H9 (cell line): ENCODE data around the gene NCAM1. TPM values are rescaled to one million over a fixed set of nuclear protein-coding genes. Genes with fewer than 3 reads are reported as not detected.

Experiments
- DNase-seq: peaks from one replicate; pipeline ENCODE4 v3.0.0-alpha.2; 2017
- H2AFZ ChIP-seq: one replicate; pipeline ENCODE4 v1.6.1; 2013; ENCODE audit warnings: mild to moderate bottlenecking, low read length, control low read depth, moderate library complexity
- H2AK5ac ChIP-seq: 2 replicates; pipeline ENCODE4 v1.6.1; 2013; ENCODE audit warnings: low read length, control low read depth, mixed read lengths; ENCODE audit not compliant: insufficient read length
- H2BK120ac ChIP-seq: one replicate; pipeline ENCODE4 v1.6.1; 2013; ENCODE audit warnings: low read depth, mild to moderate bottlenecking, low read length, control low read depth, inconsistent platforms; ENCODE audit not compliant: poor library complexity, severe bottlenecking
- H2BK12ac ChIP-seq: 2 replicates; pipeline ENCODE4 v1.6.1; 2013; ENCODE audit warnings: low read length, control low read depth, mixed read lengths, low read depth; ENCODE audit not compliant: insufficient read length
- H2BK15ac ChIP-seq: 2 replicates; pipeline ENCODE4 v1.6.1; 2013; ENCODE audit warnings: low read depth, low read length, control low read depth
- H2BK20ac ChIP-seq: one replicate; pipeline ENCODE4 v1.6.1; 2013; ENCODE audit warnings: low read depth, mild to moderate bottlenecking, low read length, control low read depth, inconsistent platforms; ENCODE audit not compliant: poor library complexity, severe bottlenecking
- H2BK5ac ChIP-seq: 2 replicates; pipeline ENCODE4 v1.6.1; 2013; ENCODE audit warnings: low read length, control low read depth, mixed read lengths; ENCODE audit not compliant: insufficient read length
- H3K14ac ChIP-seq: 2 replicates; pipeline ENCODE4 v1.6.1; 2013; ENCODE audit warnings: low read length, control low read depth; ENCODE audit not compliant: insufficient read depth
- H3K18ac ChIP-seq: 2 replicates; pipeline ENCODE4 v1.6.1; 2013; ENCODE audit warnings: low read depth, mild to moderate bottlenecking, mixed read lengths, low read length, control low read depth; ENCODE audit not compliant: insufficient read length
- H3K23ac ChIP-seq: 2 replicates; pipeline ENCODE4 v1.6.1; 2013; ENCODE audit warnings: low read length, control low read depth, mixed read lengths, low read depth; ENCODE audit not compliant: insufficient read length
- H3K23me2 ChIP-seq: 2 replicates; pipeline ENCODE4 v1.6.1; 2013; ENCODE audit warnings: low read depth, mild to moderate bottlenecking, mixed read lengths, low read length, control low read depth; ENCODE audit not compliant: insufficient read length, poor library complexity, severe bottlenecking
- H3K27ac ChIP-seq: 2 replicates; pipeline ENCODE4 v1.5.1; 2013; ENCODE audit warnings: low read length, control low read depth, mixed read lengths, low read depth; ENCODE audit not compliant: insufficient read length
- H3K27me3 ChIP-seq: 2 replicates; pipeline ENCODE4 v1.6.1; 2013; ENCODE audit warnings: low read length, control low read depth, inconsistent platforms; ENCODE audit not compliant: insufficient read depth
- H3K4ac ChIP-seq: 2 replicates; pipeline ENCODE4 v1.6.1; 2013; ENCODE audit warnings: low read depth, mild to moderate bottlenecking, control low read depth, inconsistent platforms, low read length, moderate library complexity
- H3K4me1 ChIP-seq: 2 replicates; pipeline ENCODE4 v1.6.1; 2013; ENCODE audit warnings: low read length, control low read depth, inconsistent platforms; ENCODE audit not compliant: insufficient read depth
- H3K4me2 ChIP-seq: 2 replicates; pipeline ENCODE4 v1.6.1; 2013; ENCODE audit warnings: low read length, control low read depth, mixed read lengths; ENCODE audit not compliant: insufficient read length, insufficient read depth
- H3K56ac ChIP-seq: 2 replicates; pipeline ENCODE4 v1.6.1; 2013; ENCODE audit warnings: low read depth, mild to moderate bottlenecking, mixed read lengths, low read length, control low read depth; ENCODE audit not compliant: insufficient read length
- H3K79me1 ChIP-seq: 2 replicates; pipeline ENCODE4 v1.6.1; 2013; ENCODE audit warnings: low read depth, mild to moderate bottlenecking, moderate library complexity, low read length, control low read depth, inconsistent platforms; ENCODE audit not compliant: insufficient read depth, poor library complexity, severe bottlenecking
- H3K79me2 ChIP-seq: 2 replicates; pipeline ENCODE4 v1.6.1; 2013; ENCODE audit warnings: low read length, control low read depth, inconsistent platforms; ENCODE audit not compliant: insufficient read depth
- H3K9ac ChIP-seq: 2 replicates; pipeline ENCODE4 v1.6.1; 2013; ENCODE audit warnings: low read length, control low read depth, mixed read lengths; ENCODE audit not compliant: insufficient read length; ENCODE audit errors: extremely low read depth
- H3K9me3 ChIP-seq: one replicate; pipeline ENCODE4 v1.6.1; 2013; ENCODE audit warnings: low read depth, low read length, inconsistent platforms; ENCODE audit not compliant: control insufficient read depth
- H3T11ph ChIP-seq: one replicate; pipeline ENCODE4 v1.6.1; 2013; ENCODE audit warnings: mild to moderate bottlenecking, low read length, control low read depth, inconsistent platforms
- H4K20me1 ChIP-seq: one replicate; pipeline ENCODE4 v1.6.1; 2013; ENCODE audit not compliant: control insufficient read depth, insufficient read length, insufficient read depth
- H4K5ac ChIP-seq: 2 replicates; pipeline ENCODE4 v1.6.1; 2013; ENCODE audit warnings: low read depth, mild to moderate bottlenecking, mixed read lengths, low read length, control low read depth; ENCODE audit not compliant: insufficient read length
- H4K8ac ChIP-seq: replicated peaks from 2 replicates; pipeline ENCODE4 v1.6.1; 2013; ENCODE audit warnings: low read length, control low read depth, mixed read lengths, low read depth; ENCODE audit not compliant: insufficient read length
- H4K91ac ChIP-seq: 2 replicates; pipeline ENCODE4 v1.6.1; 2013; ENCODE audit warnings: low read depth, mild to moderate bottlenecking, moderate library complexity, mixed read lengths, low read length, control low read depth; ENCODE audit not compliant: insufficient read length
- H3K27ac Mint-ChIP-seq, 3 experiments: 2 replicates in 2 of 3; 3 replicates in 1 of 3; pipeline ENCODE4 v1.8.0; 2020 to 2021; ENCODE audit warnings: mixed read lengths in 3 of 3, mild to moderate bottlenecking in 1 of 3, moderate library complexity in 1 of 3
- H3K27me3 Mint-ChIP-seq: 2 replicates; pipeline ENCODE4 v1.8.0; 2021; ENCODE audit warnings: low read depth, mild to moderate bottlenecking, moderate library complexity, mixed read lengths
- H3K36me3 Mint-ChIP-seq, 3 experiments: 2 replicates in 2 of 3; 3 replicates in 1 of 3; pipeline ENCODE4 v1.8.0; 2020 to 2021; ENCODE audit warnings: low read depth in 3 of 3, mixed read lengths in 3 of 3; ENCODE audit not compliant: insufficient read depth in 1 of 3
- H3K4me1 Mint-ChIP-seq, 2 experiments: 2 replicates each; pipeline ENCODE4 v1.8.0; 2020; ENCODE audit warnings: mixed read lengths in 2 of 2
- H3K4me3 Mint-ChIP-seq, 2 experiments: 2 replicates in 1 of 2; 3 replicates in 1 of 2; pipeline ENCODE4 v1.8.0; 2020 to 2021; ENCODE audit warnings: mild to moderate bottlenecking in 2 of 2, mixed read lengths in 2 of 2, moderate library complexity in 1 of 2
- H3K9me3 Mint-ChIP-seq, 2 experiments: 2 replicates in 1 of 2; 3 replicates in 1 of 2; pipeline ENCODE4 v1.8.0; 2020; ENCODE audit warnings: mild to moderate bottlenecking in 2 of 2, mixed read lengths in 2 of 2, moderate library complexity in 1 of 2
- WGBS: extraction: QIAGEN DNeasy Blood & Tissue Kit; methylation state at CpG from one replicate; pipeline ENCODE4 v1.1.7; 2013; ENCODE audit warnings: missing lambda C conversion rate, low lambda C conversion rate, mixed read lengths; ENCODE audit not compliant: insufficient read length; ENCODE audit errors: extremely low coverage; 5-methylcytosine and 5-hydroxymethylcytosine counted together
- total RNA-seq: library from RNA; stranded (reverse); gene quantifications from 2 replicates; pipeline ENCODE4 v1.2.1, GENCODE V29; 2021
- TF ChIP-seq, protein P1 (sequence below): fragments of 200-600 bp; sonication (generic); conservative IDR thresholded peaks from 3 replicates; pipeline ENCODE4 v1.8.0; 2021; ENCODE audit warnings: antibody characterized with exemption, mild to moderate bottlenecking

NCAM1 gene
- total RNA-seq, 1 experiment from 2014 or later, result 2.5 TPM

DNA sequence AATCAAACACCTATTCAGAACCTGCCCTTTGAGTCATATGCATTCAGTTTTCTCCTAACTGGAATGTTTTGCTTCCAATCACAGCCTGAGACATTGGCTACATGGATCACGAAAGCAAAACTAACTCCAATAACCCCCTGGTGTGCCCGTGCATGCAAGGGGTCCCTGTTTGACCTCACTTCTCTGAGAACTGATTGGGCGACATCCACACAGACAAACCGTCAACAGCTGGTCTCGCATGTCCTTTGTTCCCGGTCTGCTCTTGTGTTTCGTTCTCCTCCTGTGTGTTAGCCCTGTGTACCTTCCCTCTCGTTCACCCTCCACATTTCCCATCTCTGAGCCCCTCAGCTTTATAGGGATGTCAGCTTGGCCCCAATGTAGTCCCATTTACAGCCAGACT, 286.0 kb downstream of the NCAM1 start:
- Histone ChIP-seq H2AFZ (no peak overlapping the region), H3K79me2 (no peaks in the 10 kb centered on the region)

More for the DNA sequence above, 286.0 kb downstream of the NCAM1 start:
- TF ChIP-seq, protein P1, sequence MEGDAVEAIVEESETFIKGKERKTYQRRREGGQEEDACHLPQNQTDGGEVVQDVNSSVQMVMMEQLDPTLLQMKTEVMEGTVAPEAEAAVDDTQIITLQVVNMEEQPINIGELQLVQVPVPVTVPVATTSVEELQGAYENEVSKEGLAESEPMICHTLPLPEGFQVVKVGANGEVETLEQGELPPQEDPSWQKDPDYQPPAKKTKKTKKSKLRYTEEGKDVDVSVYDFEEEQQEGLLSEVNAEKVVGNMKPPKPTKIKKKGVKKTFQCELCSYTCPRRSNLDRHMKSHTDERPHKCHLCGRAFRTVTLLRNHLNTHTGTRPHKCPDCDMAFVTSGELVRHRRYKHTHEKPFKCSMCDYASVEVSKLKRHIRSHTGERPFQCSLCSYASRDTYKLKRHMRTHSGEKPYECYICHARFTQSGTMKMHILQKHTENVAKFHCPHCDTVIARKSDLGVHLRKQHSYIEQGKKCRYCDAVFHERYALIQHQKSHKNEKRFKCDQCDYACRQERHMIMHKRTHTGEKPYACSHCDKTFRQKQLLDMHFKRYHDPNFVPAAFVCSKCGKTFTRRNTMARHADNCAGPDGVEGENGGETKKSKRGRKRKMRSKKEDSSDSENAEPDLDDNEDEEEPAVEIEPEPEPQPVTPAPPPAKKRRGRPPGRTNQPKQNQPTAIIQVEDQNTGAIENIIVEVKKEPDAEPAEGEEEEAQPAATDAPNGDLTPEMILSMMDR, result no peak
- Histone ChIP-seq H3K4me2 (no peak overlapping the region), H3K56ac (no peak overlapping the region), H3K79me1 (no peaks in the 10 kb centered on the region), H4K5ac (no peak overlapping the region), H3K18ac (no peak overlapping the region), H2BK120ac (no peak overlapping the region), H3K4ac (no peak overlapping the region), H2BK20ac (no peak overlapping the region), H3K27ac (no peak overlapping the region), H2BK5ac (no peak overlapping the region), H3T11ph (no peak overlapping the region), H3K23me2 (no peaks in the 10 kb centered on the region), H4K8ac (no peak overlapping the region), H3K9ac (no peak overlapping the region), H4K20me1 (no peaks in the 10 kb centered on the region), H3K23ac (no peak overlapping the region), H3K14ac (no peak overlapping the region), H3K27me3 (no peaks in the 10 kb centered on the region), H2BK15ac (no peak overlapping the region), H4K91ac (no peak overlapping the region), H2BK12ac (no peak overlapping the region), H3K4me1 (peaks cover 3% of the 10 kb centered on the region; the same call in 1 of the 2 replicates), H3K9me3 (no peaks in the 10 kb centered on the region), H2AK5ac (no peak overlapping the region)
- Mint-ChIP-seq H3K36me3 (no peaks in the 10 kb centered on the region; a peak in 1 of 7 replicates), H3K4me3 (no peak overlapping the region), H3K4me1 (peaks cover 27% of the 10 kb centered on the region in 2 experiments), H3K9me3 (no peaks in the 10 kb centered on the region), H3K27ac (no peak overlapping the region), H3K27me3 (peaks cover 3% of the 10 kb centered on the region)
- WGBS, result no CpG with 5 or more reads among the region's 8 CpGs
- DNase-seq, result no peak
